ENCODE measurements around the gene NPRL2.

Gene NPRL2

DNA sequence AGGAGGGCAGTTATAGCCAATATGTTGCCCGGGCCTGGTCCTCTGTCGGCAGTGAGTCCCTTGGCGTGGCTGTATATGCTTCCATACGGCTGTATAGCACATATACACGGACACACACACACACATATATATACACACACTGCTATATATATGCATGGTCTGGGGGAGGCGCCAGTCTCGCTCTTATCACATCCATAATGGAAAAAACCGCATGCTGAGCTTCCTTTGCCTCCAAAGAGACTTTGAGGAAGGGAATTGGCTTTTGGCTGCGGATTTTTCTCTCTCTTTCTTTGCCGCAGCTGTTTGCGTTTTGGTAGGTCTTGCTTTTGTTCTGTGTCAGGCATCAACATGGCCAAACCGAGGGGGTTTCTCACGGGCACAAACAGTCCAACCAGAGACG, 20.0 kb upstream of the NPRL2 start:
- TF ChIP-seq, protein P1, sequence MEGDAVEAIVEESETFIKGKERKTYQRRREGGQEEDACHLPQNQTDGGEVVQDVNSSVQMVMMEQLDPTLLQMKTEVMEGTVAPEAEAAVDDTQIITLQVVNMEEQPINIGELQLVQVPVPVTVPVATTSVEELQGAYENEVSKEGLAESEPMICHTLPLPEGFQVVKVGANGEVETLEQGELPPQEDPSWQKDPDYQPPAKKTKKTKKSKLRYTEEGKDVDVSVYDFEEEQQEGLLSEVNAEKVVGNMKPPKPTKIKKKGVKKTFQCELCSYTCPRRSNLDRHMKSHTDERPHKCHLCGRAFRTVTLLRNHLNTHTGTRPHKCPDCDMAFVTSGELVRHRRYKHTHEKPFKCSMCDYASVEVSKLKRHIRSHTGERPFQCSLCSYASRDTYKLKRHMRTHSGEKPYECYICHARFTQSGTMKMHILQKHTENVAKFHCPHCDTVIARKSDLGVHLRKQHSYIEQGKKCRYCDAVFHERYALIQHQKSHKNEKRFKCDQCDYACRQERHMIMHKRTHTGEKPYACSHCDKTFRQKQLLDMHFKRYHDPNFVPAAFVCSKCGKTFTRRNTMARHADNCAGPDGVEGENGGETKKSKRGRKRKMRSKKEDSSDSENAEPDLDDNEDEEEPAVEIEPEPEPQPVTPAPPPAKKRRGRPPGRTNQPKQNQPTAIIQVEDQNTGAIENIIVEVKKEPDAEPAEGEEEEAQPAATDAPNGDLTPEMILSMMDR (IDR thresholded peaks at IDR 0.05): peak; percentile 25; the same call in 1 of the 2 replicates

DNA sequence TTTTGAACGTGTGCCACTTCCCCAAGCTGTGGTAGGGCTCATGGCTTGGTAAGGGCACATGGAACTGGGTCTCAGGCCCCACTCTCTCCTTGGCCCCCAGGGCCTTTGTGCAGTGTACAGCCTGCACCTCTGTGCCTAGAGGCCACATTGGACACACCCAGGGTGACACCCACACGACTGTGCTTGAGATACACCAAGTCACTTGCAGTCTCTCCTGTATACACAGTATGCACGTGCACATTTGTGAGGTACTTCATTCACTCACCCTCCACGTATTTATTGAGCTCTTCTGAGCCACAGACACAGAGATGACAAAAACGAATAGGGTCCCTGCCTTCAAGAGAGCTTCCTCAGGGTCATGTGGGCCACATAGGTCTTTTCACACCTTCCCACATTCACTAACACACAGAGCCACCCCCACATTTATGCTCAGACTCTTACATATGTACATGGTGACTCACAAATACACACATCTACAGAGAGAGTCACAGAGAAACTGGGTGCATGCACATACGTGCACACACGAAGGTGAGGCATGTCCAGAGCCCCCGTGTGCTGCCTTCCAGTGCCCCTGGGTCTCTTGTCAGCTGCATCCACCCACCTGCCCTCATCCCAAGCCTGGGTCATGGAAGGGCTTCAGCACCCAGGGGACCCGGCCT, 18.6 kb upstream of the NPRL2 start:
- TF ChIP-seq, protein P1 (IDR thresholded peaks at IDR 0.05): no peak

GRCh38 chr3:50365842-50366220, 15.3 kb upstream of the NPRL2 start:
- TF ChIP-seq, protein P1 (IDR thresholded peaks at IDR 0.05): no peak

DNA sequence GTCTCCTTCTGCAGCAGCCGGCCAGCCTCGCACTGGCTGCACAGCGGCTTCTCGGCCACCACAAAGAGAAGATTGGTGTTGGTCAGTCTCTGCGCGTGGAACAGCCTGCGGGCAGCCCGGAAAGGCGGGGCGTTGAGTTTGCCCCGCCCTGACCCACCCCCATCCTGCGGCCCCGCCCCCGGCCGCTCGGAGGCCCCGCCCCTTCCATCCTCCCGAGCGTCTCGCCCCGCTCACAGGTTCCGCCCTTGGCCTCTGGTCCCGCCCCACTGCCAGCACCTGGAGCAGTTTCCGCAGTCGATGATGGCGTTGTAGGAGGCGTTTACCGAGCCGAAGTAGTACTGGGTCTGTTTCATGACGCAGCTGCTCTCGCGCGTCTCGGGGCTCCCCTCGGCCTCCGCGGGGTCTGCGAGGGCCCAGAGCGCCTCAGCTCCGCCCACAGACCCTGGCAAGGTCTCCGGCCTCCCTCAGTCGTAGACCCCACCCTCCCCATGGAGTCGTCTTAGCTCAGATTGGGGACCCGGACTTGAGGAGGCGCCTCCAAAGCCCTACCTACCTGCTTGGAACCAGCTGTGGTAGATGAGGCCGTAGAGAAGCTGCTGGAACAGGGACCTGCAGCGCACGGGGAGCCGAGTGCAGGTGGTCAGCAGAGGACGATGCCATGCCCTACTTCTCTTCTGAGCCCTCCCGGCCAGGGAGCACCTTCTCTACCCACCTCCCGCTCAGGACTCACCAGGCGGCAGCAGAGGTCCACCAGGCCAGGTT, 14.7 kb upstream of the NPRL2 start:
- TF ChIP-seq, protein P1 (IDR thresholded peaks at IDR 0.05): no peak

- TF ChIP-seq, protein P1 (IDR thresholded peaks at IDR 0.05): no peak
Measured at GRCh38 chr3:50364573-50365079, 14.1 kb upstream of the NPRL2 start.

DNA sequence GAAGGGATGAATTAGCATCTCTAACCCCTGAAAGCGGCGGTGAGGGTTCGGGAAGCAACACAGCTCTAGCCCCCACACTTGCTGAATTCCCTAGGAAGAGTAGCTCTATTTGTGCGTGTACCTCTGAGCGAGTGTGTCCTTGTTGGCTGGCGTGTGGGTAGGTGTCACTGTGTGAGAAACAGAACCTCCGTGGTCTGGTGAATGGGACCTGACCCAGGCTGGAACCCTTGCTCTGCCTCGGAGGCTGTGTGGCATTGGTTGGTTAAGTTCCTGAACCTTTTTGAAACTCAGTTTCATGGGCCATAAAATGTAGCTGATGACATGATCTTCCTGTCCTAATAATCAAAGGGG, 9.2 kb upstream of the NPRL2 start:
- TF ChIP-seq, protein P1 (IDR thresholded peaks at IDR 0.05): no peak

DNA sequence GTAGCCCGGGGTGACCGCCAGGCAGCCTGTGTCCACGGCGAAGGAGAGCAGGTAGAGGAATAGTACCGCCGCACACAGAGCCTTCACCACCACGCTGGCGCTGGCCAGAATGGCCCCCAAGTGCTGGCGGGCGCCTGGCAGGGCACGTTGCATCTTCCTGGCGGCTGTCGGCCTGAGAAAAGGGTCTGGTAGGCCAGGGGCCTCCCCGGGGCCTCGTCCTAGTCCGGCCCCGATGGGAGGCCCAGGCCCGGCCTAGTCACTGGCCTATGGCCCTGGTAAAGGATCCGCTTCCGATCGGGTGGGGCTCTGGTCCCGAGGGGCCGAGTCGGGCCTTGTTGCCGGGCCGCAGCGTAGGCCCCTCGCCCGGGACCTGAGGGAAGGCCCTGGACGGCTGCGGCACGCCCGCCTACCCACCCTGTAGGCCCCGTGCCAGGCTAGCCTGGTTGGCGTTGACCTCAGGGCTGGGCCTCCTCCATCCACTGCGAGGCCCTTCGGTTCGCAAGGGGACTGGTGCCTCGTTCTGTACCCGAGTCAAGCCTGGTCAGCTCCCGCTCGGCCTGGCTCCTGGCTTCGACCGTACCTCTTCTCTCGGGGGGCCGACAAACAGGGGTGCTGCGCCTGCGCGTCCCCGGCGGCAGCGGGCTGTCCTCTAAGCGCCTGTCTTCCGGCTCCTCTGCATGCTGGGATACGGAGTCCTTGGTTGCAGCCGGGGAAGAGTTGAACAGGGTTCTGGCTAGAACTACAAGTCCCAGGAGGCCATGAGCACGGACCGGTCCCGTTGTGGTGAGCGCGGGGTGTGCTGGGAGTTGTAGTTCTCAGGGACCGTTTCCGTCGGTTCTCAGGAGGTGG, 8.6 kb upstream of the NPRL2 start, which contains the start of gene TMEM115:
Gene TMEM115 (minus strand): TSS at position 611 of the 849 bp plus-strand sequence. CDS start 458 bp downstream, at position 153.
- TF ChIP-seq, protein P1 (IDR thresholded peaks at IDR 0.05): no peak

Data from LNCAP (cell line).